ENCODE results near the gene IGFBP4. TPM values are rescaled to one million over a fixed set of nuclear protein-coding genes. Genes with fewer than 3 reads are reported as not detected.

IGFBP4 gene
- total and polyA plus RNA-seq, 10 donors: 49.3 to 537 (median 307) TPM

GRCh38 chr17:40417258-40417608, 26.0 kb upstream of the IGFBP4 start:
- TF ChIP-seq POLR2AphosphoS5 (IDR thresholded peaks at IDR 0.05) (no peak), POLR2A (IDR thresholded peaks at IDR 0.05) (no peak)
- TF ChIP-seq, protein P1, sequence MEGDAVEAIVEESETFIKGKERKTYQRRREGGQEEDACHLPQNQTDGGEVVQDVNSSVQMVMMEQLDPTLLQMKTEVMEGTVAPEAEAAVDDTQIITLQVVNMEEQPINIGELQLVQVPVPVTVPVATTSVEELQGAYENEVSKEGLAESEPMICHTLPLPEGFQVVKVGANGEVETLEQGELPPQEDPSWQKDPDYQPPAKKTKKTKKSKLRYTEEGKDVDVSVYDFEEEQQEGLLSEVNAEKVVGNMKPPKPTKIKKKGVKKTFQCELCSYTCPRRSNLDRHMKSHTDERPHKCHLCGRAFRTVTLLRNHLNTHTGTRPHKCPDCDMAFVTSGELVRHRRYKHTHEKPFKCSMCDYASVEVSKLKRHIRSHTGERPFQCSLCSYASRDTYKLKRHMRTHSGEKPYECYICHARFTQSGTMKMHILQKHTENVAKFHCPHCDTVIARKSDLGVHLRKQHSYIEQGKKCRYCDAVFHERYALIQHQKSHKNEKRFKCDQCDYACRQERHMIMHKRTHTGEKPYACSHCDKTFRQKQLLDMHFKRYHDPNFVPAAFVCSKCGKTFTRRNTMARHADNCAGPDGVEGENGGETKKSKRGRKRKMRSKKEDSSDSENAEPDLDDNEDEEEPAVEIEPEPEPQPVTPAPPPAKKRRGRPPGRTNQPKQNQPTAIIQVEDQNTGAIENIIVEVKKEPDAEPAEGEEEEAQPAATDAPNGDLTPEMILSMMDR (IDR thresholded peaks at IDR 0.05 in 8 of 11, conservative IDR thresholded peaks at IDR 0.05 in 3 of 11): no peak
- Histone ChIP-seq H3K27me3 (replicated peaks in 1 of 7) (peaks cover 0 to 9% (median 0%) of the 10 kb centered on the region in 7 donors), H3K36me3 (peaks cover 0 to 11% (median 0%) of the 10 kb centered on the region in 6 donors), H3K27ac (peak overlapping the region in 3 of 8 donors; percentile 26 to 81 (median 71)), H3K9me3 (no peaks in the 10 kb centered on the region), H3K4me1 (peaks cover 18 to 52% (median 36%) of the 10 kb centered on the region in 6 donors), H3K4me3 (peak overlapping the region; percentile 57 to 92 (median 66))
- intact Hi-C loops (cut with DNase I; ENCODE audit: low total_unique reads): loop anchor here (5.0 kb wide), 1 partner anchor 55 kb away; the partner anchor contains the start of gene GJD3
- no peak for DNase-seq
- 0 to 1% (median 0%) methylated on average over 12 to 21 of the region's 21 CpGs for whole genome bisulfite sequencing, 5 donors

DNA sequence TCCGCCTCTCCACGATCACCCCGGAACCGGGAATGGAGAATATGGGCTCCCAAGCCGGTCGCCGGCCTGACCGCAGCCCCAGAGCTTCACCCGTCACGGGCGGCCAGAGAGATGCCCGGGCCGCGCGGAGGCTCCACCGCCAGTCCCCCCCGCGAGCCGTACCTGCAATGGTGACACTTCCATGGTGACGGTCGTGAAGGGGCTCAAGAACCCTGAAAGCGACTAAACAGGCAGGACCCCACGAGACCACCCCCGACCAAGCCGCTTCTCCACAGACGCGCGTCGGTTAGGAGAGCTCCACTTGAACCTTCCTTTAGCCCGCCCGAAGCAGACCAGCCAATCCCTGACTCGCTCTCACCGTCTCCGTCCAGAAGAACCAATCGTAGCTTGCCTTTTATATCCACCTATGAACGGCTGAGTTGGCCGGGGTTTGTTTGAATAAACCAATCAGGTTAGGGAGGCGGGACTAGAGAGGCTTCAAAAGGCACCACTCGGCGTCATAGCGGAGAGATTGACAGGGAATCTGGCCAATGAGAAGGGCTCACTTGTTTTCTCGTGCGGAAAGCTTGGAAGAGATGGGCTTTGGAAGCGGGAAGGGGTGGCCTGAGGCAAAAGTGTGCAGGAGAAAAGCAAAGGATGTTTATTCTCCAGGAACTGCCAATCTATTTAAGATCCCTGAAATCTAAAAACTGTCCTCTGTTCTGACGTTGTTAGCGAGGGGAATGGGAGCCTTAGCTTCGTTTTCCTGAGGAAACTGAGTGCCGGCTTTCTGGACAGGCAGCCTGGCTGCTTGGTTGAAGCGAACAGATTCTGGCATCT, 25.4 kb upstream of the IGFBP4 start, which contains the start of gene TOP2A:
TOP2A (minus strand) TSS at position 288 of the 819 bp plus-strand sequence; CDS start at position 183, 105 bp downstream.
- 0 to 1% (median 0%) methylated on average over 44 to 49 of the region's 49 CpGs for WGBS, 5 donors
- Histone ChIP-seq H3K4me1 (peaks cover 18 to 52% (median 36%) of the 10 kb centered on the region in 6 donors), H3K9me3 (no peaks in the 10 kb centered on the region), H3K27me3 (replicated peaks in 1 of 7) (peaks cover 0 to 9% (median 0%) of the 10 kb centered on the region in 7 donors), H3K36me3 (peaks cover 0 to 5% (median 0%) of the 10 kb centered on the region in 6 donors), H3K4me3 (peak within 1 kb of the TSS; percentile 57 to 92 (median 66)), H3K27ac (peak within 1 kb of the TSS; percentile 27 to 81 (median 69))
- intact Hi-C loops (cut with DNase I; ENCODE audit: low total_unique reads): loop anchor here (5.0 kb wide), 1 partner anchor 56 kb away; the partner anchor contains the start of gene GJD3
- DNase-seq: peak; percentile 91
- TF ChIP-seq, protein P1 (IDR thresholded peaks at IDR 0.05 in 8 of 11, conservative IDR thresholded peaks at IDR 0.05 in 3 of 11): peak in 2 of 11 experiments; percentile 22 to 26
- peak in 2 of 3 donors; percentile 58 to 61 for TF ChIP-seq POLR2AphosphoS5 (IDR thresholded peaks at IDR 0.05)
- no peak for TF ChIP-seq POLR2A (IDR thresholded peaks at IDR 0.05)

- no peak for DNase-seq
- Histone ChIP-seq H3K4me1 (peaks cover 18 to 56% (median 38%) of the 10 kb centered on the region in 6 donors), H3K27ac (peak overlapping the region; percentile 27 to 81 (median 69)), H3K4me3 (peak overlapping the region; percentile 57 to 92 (median 66)), H3K9me3 (no peaks in the 10 kb centered on the region), H3K27me3 (replicated peaks in 1 of 7) (peaks cover 0 to 9% (median 0%) of the 10 kb centered on the region in 7 donors), H3K36me3 (no peaks in the 10 kb centered on the region)
- intact Hi-C loops (cut with DNase I; ENCODE audit: low total_unique reads): loop anchor here (5.0 kb wide), 1 partner anchor 56 kb away; the partner anchor contains the start of gene GJD3
- 69 to 78% (median 72%) methylated on average over 16 of the region's 16 CpGs for WGBS, 5 donors
- TF ChIP-seq POLR2AphosphoS5 (IDR thresholded peaks at IDR 0.05) (no peak), POLR2A (IDR thresholded peaks at IDR 0.05) (no peak)
- TF ChIP-seq, protein P1 (IDR thresholded peaks at IDR 0.05 in 8 of 11, conservative IDR thresholded peaks at IDR 0.05 in 3 of 11): no peak
Observed at GRCh38 chr17:40418428-40418706, 24.9 kb upstream of the IGFBP4 start.

Measured in spleen (tissue), 11 donors.